Measurements from ENCODE around the gene TMPRSS11A. TPM values are rescaled to one million over a fixed set of nuclear protein-coding genes. Genes with fewer than 3 reads are reported as not detected.

Gene TMPRSS11A
- total RNA-seq, 1 donor from 2014 or later = not detected

DNA sequence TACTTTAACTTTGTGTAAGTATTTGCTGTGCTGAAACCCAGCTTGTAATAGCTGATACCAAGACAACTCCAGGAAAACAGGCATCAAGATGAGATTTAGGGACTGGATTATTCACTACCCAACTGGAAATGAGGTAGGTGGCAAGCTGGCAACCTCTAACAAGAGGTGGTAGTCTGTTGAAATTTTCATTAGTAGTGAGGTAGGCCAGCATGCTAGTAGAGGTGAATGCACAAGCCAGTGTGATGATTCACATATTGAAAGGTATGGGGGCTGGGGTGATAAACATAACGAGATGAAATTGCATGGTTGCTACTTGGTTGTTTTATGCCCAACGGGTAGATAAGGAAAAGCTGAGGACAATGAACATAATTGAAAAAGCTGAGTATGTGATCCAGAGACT lies 71.0 kb downstream of the TMPRSS11A start:
- H3K4me1 Mint-ChIP-seq (ENCODE audit: low read depth, unreplicated experiment) = peaks cover 7% of the 10 kb centered on the region
- H3K4me3 Mint-ChIP-seq (ENCODE audit: unreplicated experiment) = no peak overlapping the region
- no peaks in the 10 kb centered on the region for H3K36me3 Mint-ChIP-seq (ENCODE audit: unreplicated experiment)
- H3K27me3 Mint-ChIP-seq (ENCODE audit: unreplicated experiment) = no peaks in the 10 kb centered on the region
- no peak overlapping the region for H3K27ac Mint-ChIP-seq (ENCODE audit: unreplicated experiment)
- no peak for DNase-seq
- no peaks in the 10 kb centered on the region for H3K9me3 Mint-ChIP-seq (ENCODE audit: unreplicated experiment)
- TF ChIP-seq, protein P1, sequence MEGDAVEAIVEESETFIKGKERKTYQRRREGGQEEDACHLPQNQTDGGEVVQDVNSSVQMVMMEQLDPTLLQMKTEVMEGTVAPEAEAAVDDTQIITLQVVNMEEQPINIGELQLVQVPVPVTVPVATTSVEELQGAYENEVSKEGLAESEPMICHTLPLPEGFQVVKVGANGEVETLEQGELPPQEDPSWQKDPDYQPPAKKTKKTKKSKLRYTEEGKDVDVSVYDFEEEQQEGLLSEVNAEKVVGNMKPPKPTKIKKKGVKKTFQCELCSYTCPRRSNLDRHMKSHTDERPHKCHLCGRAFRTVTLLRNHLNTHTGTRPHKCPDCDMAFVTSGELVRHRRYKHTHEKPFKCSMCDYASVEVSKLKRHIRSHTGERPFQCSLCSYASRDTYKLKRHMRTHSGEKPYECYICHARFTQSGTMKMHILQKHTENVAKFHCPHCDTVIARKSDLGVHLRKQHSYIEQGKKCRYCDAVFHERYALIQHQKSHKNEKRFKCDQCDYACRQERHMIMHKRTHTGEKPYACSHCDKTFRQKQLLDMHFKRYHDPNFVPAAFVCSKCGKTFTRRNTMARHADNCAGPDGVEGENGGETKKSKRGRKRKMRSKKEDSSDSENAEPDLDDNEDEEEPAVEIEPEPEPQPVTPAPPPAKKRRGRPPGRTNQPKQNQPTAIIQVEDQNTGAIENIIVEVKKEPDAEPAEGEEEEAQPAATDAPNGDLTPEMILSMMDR (IDR thresholded peaks at IDR 0.05; ENCODE audit: partially characterized antibody, unreplicated experiment) = no peak

DNA sequence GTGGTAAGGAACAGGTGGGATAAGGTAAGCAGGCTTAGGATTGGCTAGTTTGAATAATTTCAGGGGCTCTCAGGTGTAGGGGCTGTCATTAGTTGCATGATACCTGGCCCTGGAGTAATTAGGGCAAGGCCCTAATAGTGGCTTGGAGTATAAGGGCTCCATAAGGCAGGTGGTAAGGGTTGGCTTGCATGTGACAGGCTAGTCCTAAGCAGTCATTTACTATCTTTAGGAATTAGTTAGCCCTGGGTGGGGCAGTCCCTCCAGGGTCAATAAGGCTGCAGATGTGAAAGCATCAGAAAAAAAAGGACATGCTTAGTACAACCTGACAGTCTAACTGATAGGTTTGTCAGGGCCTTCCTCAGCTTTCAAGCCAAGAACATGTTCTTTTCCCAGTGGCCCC lies 71.6 kb downstream of the TMPRSS11A start:
- Mint-ChIP-seq H3K4me3 (ENCODE audit: unreplicated experiment) (no peak overlapping the region), H3K27ac (ENCODE audit: unreplicated experiment) (no peak overlapping the region), H3K4me1 (ENCODE audit: low read depth, unreplicated experiment) (peaks cover 7% of the 10 kb centered on the region), H3K9me3 (ENCODE audit: unreplicated experiment) (no peaks in the 10 kb centered on the region), H3K36me3 (ENCODE audit: unreplicated experiment) (no peaks in the 10 kb centered on the region), H3K27me3 (ENCODE audit: unreplicated experiment) (no peaks in the 10 kb centered on the region)
- no peak for DNase-seq
- TF ChIP-seq, protein P1 (IDR thresholded peaks at IDR 0.05; ENCODE audit: partially characterized antibody, unreplicated experiment) = no peak

DNA sequence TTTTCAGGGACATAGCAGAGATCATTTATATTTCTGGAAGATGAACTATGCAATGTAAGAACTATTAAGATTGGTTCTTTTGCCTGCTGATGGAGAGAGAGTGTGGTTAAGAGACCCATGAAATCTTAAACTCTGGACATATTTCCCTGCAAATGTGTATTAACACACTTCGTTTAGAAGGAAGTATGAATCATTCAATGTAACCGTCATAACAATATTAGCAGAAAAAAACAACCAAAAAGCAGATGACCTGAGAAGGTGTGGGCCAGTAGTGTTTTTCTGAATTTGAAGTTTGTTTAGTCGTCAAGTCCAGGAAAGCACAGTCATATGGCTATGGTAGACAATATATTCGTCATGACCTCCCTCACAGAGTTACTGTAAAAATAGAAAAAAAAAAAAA lies 77.0 kb downstream of the TMPRSS11A start:
- H3K4me1 Mint-ChIP-seq (ENCODE audit: low read depth, unreplicated experiment) = peaks cover 11% of the 10 kb centered on the region
- H3K9me3 Mint-ChIP-seq (ENCODE audit: unreplicated experiment) = no peaks in the 10 kb centered on the region
- DNase-seq = no peak
- no peaks in the 10 kb centered on the region for H3K36me3 Mint-ChIP-seq (ENCODE audit: unreplicated experiment)
- TF ChIP-seq, protein P1 (IDR thresholded peaks at IDR 0.05; ENCODE audit: partially characterized antibody, unreplicated experiment) = no peak
- H3K27ac Mint-ChIP-seq (ENCODE audit: unreplicated experiment) = no peak overlapping the region
- H3K27me3 Mint-ChIP-seq (ENCODE audit: unreplicated experiment) = no peaks in the 10 kb centered on the region
- H3K4me3 Mint-ChIP-seq (ENCODE audit: unreplicated experiment) = no peak overlapping the region

DNA sequence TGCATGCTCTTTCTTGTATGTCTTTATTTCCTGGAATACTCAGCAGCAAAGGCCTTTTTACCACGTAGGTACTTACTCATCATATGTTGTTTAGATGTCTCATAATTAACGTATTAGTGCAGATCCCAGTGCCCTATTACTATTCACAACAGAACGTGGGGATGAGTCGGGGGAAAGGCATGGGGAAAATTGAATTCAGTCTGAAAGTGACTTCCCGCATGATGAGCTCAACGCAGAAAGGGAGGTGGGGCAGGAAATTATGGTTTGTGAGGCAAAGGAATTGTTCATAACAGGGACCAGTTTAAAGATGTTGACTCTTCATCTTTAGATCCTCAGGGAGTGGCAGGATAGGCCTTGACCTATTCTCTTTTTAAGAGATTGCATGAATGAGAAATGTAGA lies 77.5 kb downstream of the TMPRSS11A start:
- Mint-ChIP-seq H3K27ac (ENCODE audit: unreplicated experiment) (no peak overlapping the region), H3K4me1 (ENCODE audit: low read depth, unreplicated experiment) (peaks cover 11% of the 10 kb centered on the region), H3K4me3 (ENCODE audit: unreplicated experiment) (no peak overlapping the region), H3K36me3 (ENCODE audit: unreplicated experiment) (no peaks in the 10 kb centered on the region), H3K27me3 (ENCODE audit: unreplicated experiment) (no peaks in the 10 kb centered on the region), H3K9me3 (ENCODE audit: unreplicated experiment) (no peaks in the 10 kb centered on the region)
- TF ChIP-seq, protein P1 (IDR thresholded peaks at IDR 0.05; ENCODE audit: partially characterized antibody, unreplicated experiment) = no peak
- no peak for DNase-seq

DNA sequence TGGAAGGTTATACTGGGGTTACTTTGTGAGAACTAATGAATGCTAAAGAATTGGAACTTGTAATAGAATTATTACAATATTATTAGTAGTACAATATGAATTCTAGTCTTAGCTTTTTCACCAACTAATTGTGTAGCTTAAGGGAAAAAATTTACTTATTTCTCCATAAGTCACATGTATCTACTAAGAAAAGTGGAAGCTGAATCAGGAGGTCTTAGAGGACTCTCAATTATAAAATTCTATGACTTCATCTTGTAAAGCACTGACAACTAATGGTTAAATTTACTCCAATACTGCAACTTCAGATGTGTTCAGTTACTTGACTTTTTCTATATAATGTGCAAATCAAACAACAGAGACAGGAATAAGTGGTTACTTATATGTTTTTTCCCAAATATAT lies 78.6 kb downstream of the TMPRSS11A start:
- no peak for DNase-seq
- no peak overlapping the region for H3K27ac Mint-ChIP-seq (ENCODE audit: unreplicated experiment)
- H3K4me1 Mint-ChIP-seq (ENCODE audit: low read depth, unreplicated experiment) = peaks cover 4% of the 10 kb centered on the region
- H3K9me3 Mint-ChIP-seq (ENCODE audit: unreplicated experiment) = no peaks in the 10 kb centered on the region
- H3K36me3 Mint-ChIP-seq (ENCODE audit: unreplicated experiment) = no peaks in the 10 kb centered on the region
- no peaks in the 10 kb centered on the region for H3K27me3 Mint-ChIP-seq (ENCODE audit: unreplicated experiment)
- H3K4me3 Mint-ChIP-seq (ENCODE audit: unreplicated experiment) = no peak overlapping the region
- TF ChIP-seq, protein P1 (IDR thresholded peaks at IDR 0.05; ENCODE audit: partially characterized antibody, unreplicated experiment) = no peak

Measured in glutamatergic neuron (in vitro differentiated cells).